ENCODE measurements around the gene SPECC1.

Gene SPECC1

GRCh38 chr17:20184977-20185619 is 175.9 kb downstream of the SPECC1 start:
- Histone ChIP-seq H3K27me3 (ENCODE audit: control insufficient read depth in 1 of 2, insufficient read depth in 1 of 2, low read length in 2 of 2) (no peaks in the 10 kb centered on the region), H3K4ac (ENCODE audit: low read depth in 1 of 2, low read length in 2 of 2) (no peak overlapping the region), H2BK5ac (ENCODE audit: low read depth, low read length, poor library complexity, severe bottlenecking) (no peak overlapping the region), H3K79me1 (replicated peaks; ENCODE audit: low read length, poor library complexity, severe bottlenecking) (peaks cover 29% of the 10 kb centered on the region), H4K91ac (ENCODE audit: low read length) (no peak overlapping the region), H3K23ac (ENCODE audit: low read length in 2 of 2) (no peak overlapping the region), H4K8ac (ENCODE audit: low read length) (peak overlapping the region; percentile 29), H3K9ac (ENCODE audit: low read length) (no peak overlapping the region), H3K4me3 (ENCODE audit: insufficient read depth in 1 of 2, low read depth in 1 of 2, low read length in 2 of 2) (no peak overlapping the region), H3K4me2 (ENCODE audit: low read length, poor library complexity, severe bottlenecking) (no peak overlapping the region), H2BK15ac (ENCODE audit: low read depth, poor library complexity, severe bottlenecking) (peak overlapping the region; percentile 44), H3K27ac (ENCODE audit: low read length, poor library complexity, severe bottlenecking) (no peak overlapping the region), H2AFZ (ENCODE audit: low read depth, low read length) (no peak overlapping the region), H2BK12ac (ENCODE audit: low read length in 2 of 2) (peak overlapping the region; percentile 3 to 79), H2BK120ac (ENCODE audit: low read depth, low read length) (no peak overlapping the region), H3K9me3 (ENCODE audit: control insufficient read depth, low read length) (no peaks in the 10 kb centered on the region), H3K4me1 (ENCODE audit: control insufficient read depth, insufficient read depth, low read depth, low read length) (peaks cover 15% of the 10 kb centered on the region), H3K14ac (ENCODE audit: low read length in 2 of 2) (no peak overlapping the region), H3K18ac (ENCODE audit: low read depth in 1 of 2, low read length in 2 of 2) (peak overlapping the region; percentile 5 to 60), H2AK5ac (ENCODE audit: low read length, severe bottlenecking) (peak overlapping the region; percentile 26), H3K36me3 (ENCODE audit: control insufficient read depth in 1 of 2, insufficient read depth in 2 of 2, low read depth in 1 of 2, low read length in 2 of 2) (no peaks in the 10 kb centered on the region)
- peak; percentile 59 for DNase-seq
- 86% methylated on average over 10 of the region's 10 CpGs for WGBS

GRCh38 chr17:20187049-20187448 is 177.9 kb downstream of the SPECC1 start:
- H3K18ac ChIP-seq (ENCODE audit: low read depth in 1 of 2, low read length in 2 of 2), result peak overlapping the region in 1 of 2 experiments; percentile 68
- no peak overlapping the region for H3K9ac ChIP-seq (ENCODE audit: low read length)
- H3K14ac ChIP-seq (ENCODE audit: low read length in 2 of 2), result peak overlapping the region in 1 of 2 experiments; percentile 70
- H3K27me3 ChIP-seq (ENCODE audit: control insufficient read depth in 1 of 2, insufficient read depth in 1 of 2, low read length in 2 of 2), result no peaks in the 10 kb centered on the region
- H3K23ac ChIP-seq (ENCODE audit: low read length in 2 of 2), result peak overlapping the region in 1 of 2 experiments; percentile 37
- H3K36me3 ChIP-seq (ENCODE audit: control insufficient read depth in 1 of 2, insufficient read depth in 2 of 2, low read depth in 1 of 2, low read length in 2 of 2), result no peaks in the 10 kb centered on the region
- no peak overlapping the region for H2BK15ac ChIP-seq (ENCODE audit: low read depth, poor library complexity, severe bottlenecking)
- no peaks in the 10 kb centered on the region for H3K9me3 ChIP-seq (ENCODE audit: control insufficient read depth, low read length)
- peaks cover 19% of the 10 kb centered on the region for H3K4me1 ChIP-seq (ENCODE audit: control insufficient read depth, insufficient read depth, low read depth, low read length)
- H4K8ac ChIP-seq (ENCODE audit: low read length), result peak overlapping the region; percentile 61
- H4K91ac ChIP-seq (ENCODE audit: low read length), result no peak overlapping the region
- no peak overlapping the region for H2BK5ac ChIP-seq (ENCODE audit: low read depth, low read length, poor library complexity, severe bottlenecking)
- no peak overlapping the region for H2BK12ac ChIP-seq (ENCODE audit: low read length in 2 of 2)
- peak overlapping the region; percentile 32 for H3K4me2 ChIP-seq (ENCODE audit: low read length, poor library complexity, severe bottlenecking)
- no peak overlapping the region for H2AFZ ChIP-seq (ENCODE audit: low read depth, low read length)
- peak overlapping the region; percentile 73 for H2AK5ac ChIP-seq (ENCODE audit: low read length, severe bottlenecking)
- no peak overlapping the region for H3K27ac ChIP-seq (ENCODE audit: low read length, poor library complexity, severe bottlenecking)
- no peak overlapping the region for H2BK120ac ChIP-seq (ENCODE audit: low read depth, low read length)
- H3K4me3 ChIP-seq (ENCODE audit: insufficient read depth in 1 of 2, low read depth in 1 of 2, low read length in 2 of 2), result no peak overlapping the region
- peaks cover 34% of the 10 kb centered on the region for H3K79me1 ChIP-seq (replicated peaks; ENCODE audit: low read length, poor library complexity, severe bottlenecking)
- H3K4ac ChIP-seq (ENCODE audit: low read depth in 1 of 2, low read length in 2 of 2), result peak overlapping the region in 1 of 2 experiments; percentile 49
- 68% methylated on average over 4 of the region's 4 CpGs for WGBS
- no peak for DNase-seq

GRCh38 chr17:20189302-20189701 is 180.1 kb downstream of the SPECC1 start:
- H3K4me1 ChIP-seq (ENCODE audit: control insufficient read depth, insufficient read depth, low read depth, low read length), result peaks cover 19% of the 10 kb centered on the region
- H3K9me3 ChIP-seq (ENCODE audit: control insufficient read depth, low read length), result no peaks in the 10 kb centered on the region
- 80% methylated on average over 4 of the region's 5 CpGs for WGBS

GRCh38 chr17:20189979-20190378 is 180.8 kb downstream of the SPECC1 start:
- H2BK120ac ChIP-seq (ENCODE audit: low read depth, low read length), result no peak overlapping the region
- no peak overlapping the region for H2BK15ac ChIP-seq (ENCODE audit: low read depth, poor library complexity, severe bottlenecking)
- H3K4me1 ChIP-seq (ENCODE audit: control insufficient read depth, insufficient read depth, low read depth, low read length), result peaks cover 18% of the 10 kb centered on the region
- no peak overlapping the region for H3K4me2 ChIP-seq (ENCODE audit: low read length, poor library complexity, severe bottlenecking)
- H2AFZ ChIP-seq (ENCODE audit: low read depth, low read length), result no peak overlapping the region
- H3K4ac ChIP-seq (ENCODE audit: low read depth in 1 of 2, low read length in 2 of 2), result no peak overlapping the region
- no peak overlapping the region for H3K4me3 ChIP-seq (ENCODE audit: insufficient read depth in 1 of 2, low read depth in 1 of 2, low read length in 2 of 2)
- H3K14ac ChIP-seq (ENCODE audit: low read length in 2 of 2), result no peak overlapping the region
- no peak overlapping the region for H3K18ac ChIP-seq (ENCODE audit: low read depth in 1 of 2, low read length in 2 of 2)
- H2BK5ac ChIP-seq (ENCODE audit: low read depth, low read length, poor library complexity, severe bottlenecking), result no peak overlapping the region
- H3K27me3 ChIP-seq (ENCODE audit: control insufficient read depth in 1 of 2, insufficient read depth in 1 of 2, low read length in 2 of 2), result no peaks in the 10 kb centered on the region
- DNase-seq, result no peak
- H3K79me1 ChIP-seq (replicated peaks; ENCODE audit: low read length, poor library complexity, severe bottlenecking), result peaks cover 35% of the 10 kb centered on the region
- no peak overlapping the region for H4K8ac ChIP-seq (ENCODE audit: low read length)
- no peak overlapping the region for H3K9ac ChIP-seq (ENCODE audit: low read length)
- no peak overlapping the region for H2BK12ac ChIP-seq (ENCODE audit: low read length in 2 of 2)
- H3K23ac ChIP-seq (ENCODE audit: low read length in 2 of 2), result no peak overlapping the region
- no peak overlapping the region for H4K91ac ChIP-seq (ENCODE audit: low read length)
- H2AK5ac ChIP-seq (ENCODE audit: low read length, severe bottlenecking), result no peak overlapping the region
- no peak overlapping the region for H3K27ac ChIP-seq (ENCODE audit: low read length, poor library complexity, severe bottlenecking)
- 71% methylated on average over 1 of the region's 2 CpGs for WGBS
- no peaks in the 10 kb centered on the region for H3K9me3 ChIP-seq (ENCODE audit: control insufficient read depth, low read length)
- no peaks in the 10 kb centered on the region for H3K36me3 ChIP-seq (ENCODE audit: control insufficient read depth in 1 of 2, insufficient read depth in 2 of 2, low read depth in 1 of 2, low read length in 2 of 2)

More at GRCh38 chr17:20189302-20189701, 180.1 kb downstream of the SPECC1 start:
- Histone ChIP-seq H3K18ac (ENCODE audit: low read depth in 1 of 2, low read length in 2 of 2) (peak overlapping the region; percentile 34 to 88), H3K9ac (ENCODE audit: low read length) (no peak overlapping the region), H3K4me3 (ENCODE audit: insufficient read depth in 1 of 2, low read depth in 1 of 2, low read length in 2 of 2) (no peak overlapping the region), H4K91ac (ENCODE audit: low read length) (peak overlapping the region; percentile 28), H2BK12ac (ENCODE audit: low read length in 2 of 2) (peak overlapping the region in 1 of 2 experiments; percentile 69), H3K36me3 (ENCODE audit: control insufficient read depth in 1 of 2, insufficient read depth in 2 of 2, low read depth in 1 of 2, low read length in 2 of 2) (no peaks in the 10 kb centered on the region), H2AK5ac (ENCODE audit: low read length, severe bottlenecking) (peak overlapping the region; percentile 16), H2BK5ac (ENCODE audit: low read depth, low read length, poor library complexity, severe bottlenecking) (no peak overlapping the region), H3K14ac (ENCODE audit: low read length in 2 of 2) (peak overlapping the region in 1 of 2 experiments; percentile 5), H2AFZ (ENCODE audit: low read depth, low read length) (no peak overlapping the region), H2BK15ac (ENCODE audit: low read depth, poor library complexity, severe bottlenecking) (no peak overlapping the region), H3K27ac (ENCODE audit: low read length, poor library complexity, severe bottlenecking) (peak overlapping the region; percentile 17), H2BK120ac (ENCODE audit: low read depth, low read length) (peak overlapping the region; percentile 42), H4K8ac (ENCODE audit: low read length) (peak overlapping the region; percentile 88), H3K4me2 (ENCODE audit: low read length, poor library complexity, severe bottlenecking) (no peak overlapping the region), H3K23ac (ENCODE audit: low read length in 2 of 2) (peak overlapping the region in 1 of 2 experiments; percentile 64), H3K79me1 (replicated peaks; ENCODE audit: low read length, poor library complexity, severe bottlenecking) (peaks cover 36% of the 10 kb centered on the region), H3K4ac (ENCODE audit: low read depth in 1 of 2, low read length in 2 of 2) (peak overlapping the region in 1 of 2 experiments; percentile 1), H3K27me3 (ENCODE audit: control insufficient read depth in 1 of 2, insufficient read depth in 1 of 2, low read length in 2 of 2) (no peaks in the 10 kb centered on the region)
- peak; percentile 64 for DNase-seq

Measured in mesenchymal stem cell (in vitro differentiated cells and primary cell).